ENCODE data around the gene MYO15A.

GRCh38 chr17:18110636-18111145, 2.1 kb downstream of the MYO15A start:
- no peak for TF ChIP-seq CTCF (conservative IDR thresholded peaks at IDR 0.05; ENCODE audit: low read depth, low read length)
- no peak for TF ChIP-seq EZH2 (IDR thresholded peaks at IDR 0.05; ENCODE audit: low read length, unreplicated experiment)
- no peak for TF ChIP-seq EZH2phosphoT487 (IDR thresholded peaks at IDR 0.05; ENCODE audit: borderline replicate concordance, low read length)

Measured in PC-3 (cell line).